Left renal pelvis (tissue), 4 donors: ENCODE measurements around the gene ANO10. TPM values are rescaled to one million over a fixed set of nuclear protein-coding genes. Genes with fewer than 3 reads are reported as not detected.

ENCODE experiments used
- DNase-seq, 4 donors: peaks; one replicate each; pipeline ENCODE4 v3.0.0-alpha.2; 2013; ENCODE audit warnings: low read depth in 4 of 4, low spot score in 3 of 4
- polyA plus RNA-seq, 4 donors: library from polyadenylated mRNA; unstranded; fragments of 120-200 nt; gene quantifications; one replicate each; pipeline ENCODE4 v1.2.1, GENCODE V29; 2013; ENCODE audit not compliant: insufficient read length in 4 of 4

ANO10 gene
- polyA plus RNA-seq, 4 donors: 33.3 to 49.5 (median 35.8) TPM

DNA sequence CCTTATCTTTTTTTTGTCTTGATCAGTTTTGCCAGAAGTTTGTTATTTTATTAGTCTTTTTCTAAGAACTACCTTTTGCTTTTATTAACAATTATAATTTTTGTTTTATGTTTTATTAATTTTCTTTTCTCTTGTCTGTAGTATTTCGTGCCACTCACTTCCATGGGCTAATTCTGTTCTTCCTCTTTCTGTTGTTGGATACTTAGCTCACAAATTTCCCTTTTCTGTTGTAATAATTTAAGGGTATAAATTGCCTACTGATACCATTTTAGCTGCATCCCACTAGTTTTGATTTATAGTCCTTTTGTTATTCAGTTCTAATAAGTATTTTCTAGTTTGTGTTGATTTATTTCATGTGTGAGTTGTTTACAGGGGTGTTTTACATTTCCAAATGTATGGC lies 286.8 kb downstream of the ANO10 start:
- no peak for DNase-seq

DNA sequence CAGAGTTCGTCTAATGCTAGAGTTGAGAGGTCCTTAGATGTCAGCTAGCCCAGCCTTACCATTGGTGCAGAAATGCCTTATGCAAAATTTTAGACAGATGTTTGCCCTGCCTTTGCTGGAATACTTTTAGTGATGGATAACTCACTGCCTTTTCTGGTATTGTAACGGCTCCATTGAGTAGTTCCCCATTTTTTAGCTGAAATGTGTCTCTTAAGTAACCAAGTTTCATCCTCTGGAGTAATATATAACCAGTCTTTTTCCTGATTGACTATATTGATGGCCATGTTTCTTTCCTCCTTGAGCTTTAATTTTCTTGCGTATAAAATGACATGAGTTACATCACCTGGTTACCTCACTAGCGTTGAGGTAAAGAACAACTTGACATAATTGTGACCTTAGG lies 290.4 kb downstream of the ANO10 start:
- no peak for DNase-seq

DNA sequence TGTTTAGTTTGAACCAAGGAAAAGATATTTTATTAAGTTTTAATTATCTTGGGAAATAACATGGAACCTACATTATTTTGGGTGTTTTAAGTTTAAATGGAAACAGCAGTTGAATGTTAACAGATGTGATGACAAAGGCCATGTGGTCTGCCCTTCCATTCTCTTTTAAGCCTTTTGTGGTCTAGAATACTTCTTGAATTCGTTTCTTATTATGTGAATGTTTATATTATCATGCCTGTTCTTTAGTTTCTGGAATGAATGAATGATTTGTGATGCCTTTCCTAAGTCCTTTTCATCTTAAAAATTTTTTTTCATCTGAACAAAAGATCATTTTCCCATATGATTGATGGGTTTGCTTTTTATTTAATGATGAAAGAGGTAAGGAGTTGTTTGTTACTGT lies 290.8 kb downstream of the ANO10 start:
- no peak for DNase-seq

DNA sequence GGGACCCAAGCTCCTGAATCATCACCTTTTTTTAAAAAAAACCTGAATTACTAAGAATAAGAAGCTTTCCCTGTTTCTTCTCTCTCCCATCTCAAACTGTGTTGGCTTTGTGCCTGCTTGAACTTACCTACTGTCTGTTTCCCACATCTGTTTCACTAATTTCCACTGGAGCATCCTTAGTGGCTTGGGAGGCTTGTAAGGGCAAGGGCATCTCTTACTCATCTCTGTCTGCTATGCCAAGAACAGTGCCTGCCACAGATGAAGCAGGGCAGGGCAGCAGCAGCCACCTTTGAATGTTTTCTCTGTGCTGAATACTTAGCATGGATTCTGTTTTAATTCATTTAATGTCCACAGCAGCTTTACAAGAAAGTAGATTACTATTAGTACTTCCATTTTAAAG lies 293.2 kb downstream of the ANO10 start:
- no peak for DNase-seq

DNA sequence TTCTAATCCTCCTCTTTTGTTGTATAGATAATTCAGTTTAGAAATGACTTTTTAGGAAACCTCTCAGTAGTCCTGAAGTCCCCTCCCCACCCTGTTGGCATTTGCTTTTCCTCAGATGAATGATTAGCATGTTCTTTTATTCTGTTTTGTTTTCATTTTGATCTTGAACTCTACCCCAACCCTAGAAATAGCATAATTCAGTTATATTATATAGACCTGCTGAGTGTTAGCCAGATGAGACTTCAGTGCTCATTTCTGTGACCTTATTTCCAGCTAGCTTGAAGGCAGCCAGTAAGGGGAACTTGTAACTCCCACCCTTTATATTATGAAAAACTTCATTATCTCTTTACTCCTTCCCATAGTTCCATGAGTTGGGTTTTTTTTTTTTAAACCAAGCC lies 294.2 kb downstream of the ANO10 start:
- no peak for DNase-seq

DNA sequence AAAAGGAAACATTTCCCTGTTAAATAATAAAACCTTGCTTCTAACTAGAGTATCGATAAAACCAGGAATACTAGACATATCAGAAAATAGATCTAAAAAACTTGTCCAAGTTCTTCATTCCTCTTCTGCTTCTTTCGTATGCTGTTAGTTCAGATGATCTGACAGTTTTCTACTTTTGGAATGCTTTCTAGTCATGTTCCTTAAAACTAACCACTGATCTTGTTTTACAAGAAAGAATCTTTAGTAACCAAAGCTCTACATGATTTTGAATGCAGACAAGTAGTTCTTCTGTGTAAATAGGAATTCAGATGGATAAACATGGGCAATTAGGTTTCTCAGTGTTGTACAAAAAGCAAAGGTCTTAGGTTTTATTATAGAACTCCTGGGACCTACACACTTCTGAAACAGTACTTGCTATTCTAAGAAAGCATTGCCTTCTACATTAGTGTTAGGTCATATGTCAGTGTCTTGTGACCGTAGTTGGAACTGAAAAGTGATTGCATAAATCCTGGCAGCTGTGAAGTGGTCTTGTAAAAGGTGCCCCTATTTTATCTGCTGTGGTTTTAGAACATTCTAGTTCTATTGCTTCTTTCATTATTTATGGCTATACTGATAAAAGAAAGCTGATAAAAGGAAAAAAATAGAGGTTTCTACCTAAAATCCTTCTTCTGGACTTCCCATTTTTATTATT lies 294.8 kb downstream of the ANO10 start:
- DNase-seq: no peak

DNA sequence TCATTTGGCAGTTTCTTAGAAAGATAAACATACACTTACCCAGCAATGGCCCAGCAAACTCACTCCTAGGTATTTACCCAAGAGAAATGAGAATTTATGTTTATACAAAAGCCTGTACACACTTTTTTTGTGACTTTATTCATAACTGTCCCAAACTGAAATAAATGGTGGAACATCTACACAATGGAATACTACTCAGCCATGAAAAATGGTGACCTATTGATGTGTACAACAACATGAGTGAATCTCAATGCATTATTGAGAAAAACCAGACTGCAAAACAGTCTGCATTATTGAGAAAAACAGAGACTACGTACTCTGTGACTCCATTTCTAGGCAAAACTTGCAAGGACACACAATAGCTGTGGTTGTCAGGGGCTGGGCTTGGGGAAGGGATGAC lies 298.3 kb downstream of the ANO10 start:
- DNase-seq: no peak

DNA sequence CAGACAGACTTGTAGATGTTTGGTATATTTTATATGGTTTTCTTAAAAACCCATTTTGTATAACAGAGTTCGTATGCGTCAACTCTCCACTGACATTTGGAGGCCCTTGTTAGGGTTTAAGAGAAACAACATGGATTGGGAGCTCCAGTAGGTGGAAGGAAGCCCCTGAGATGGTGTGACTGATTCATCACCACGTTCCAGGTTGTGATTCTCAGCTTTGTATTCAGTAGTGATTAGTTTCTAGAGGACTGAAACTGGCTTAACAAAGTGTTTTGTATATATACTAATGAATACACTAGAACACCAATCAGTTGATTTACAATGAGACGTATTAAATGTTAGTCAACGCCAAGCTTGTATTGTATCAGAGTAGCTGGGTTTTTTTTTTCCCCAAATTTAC lies 301.5 kb downstream of the ANO10 start:
- DNase-seq: no peak

DNA sequence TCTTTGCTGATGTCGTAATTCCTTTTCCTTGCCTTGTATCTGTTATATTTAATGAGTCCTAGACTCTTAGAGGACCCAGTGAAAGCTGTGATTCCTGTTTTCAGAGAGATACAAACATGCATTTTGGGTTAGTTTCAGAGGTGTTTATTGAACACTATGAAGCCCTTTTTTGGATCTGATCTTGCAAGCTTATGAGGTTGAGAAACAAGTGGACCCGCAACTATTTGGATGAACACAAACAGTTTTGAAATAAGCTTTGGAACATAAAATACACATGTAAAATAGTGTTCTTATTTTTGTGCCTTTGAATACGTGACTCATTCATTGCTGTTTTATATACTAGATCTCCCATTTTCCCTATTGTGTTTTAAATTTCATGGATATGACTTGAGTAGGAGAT lies 302.0 kb downstream of the ANO10 start:
- no peak for DNase-seq

DNA sequence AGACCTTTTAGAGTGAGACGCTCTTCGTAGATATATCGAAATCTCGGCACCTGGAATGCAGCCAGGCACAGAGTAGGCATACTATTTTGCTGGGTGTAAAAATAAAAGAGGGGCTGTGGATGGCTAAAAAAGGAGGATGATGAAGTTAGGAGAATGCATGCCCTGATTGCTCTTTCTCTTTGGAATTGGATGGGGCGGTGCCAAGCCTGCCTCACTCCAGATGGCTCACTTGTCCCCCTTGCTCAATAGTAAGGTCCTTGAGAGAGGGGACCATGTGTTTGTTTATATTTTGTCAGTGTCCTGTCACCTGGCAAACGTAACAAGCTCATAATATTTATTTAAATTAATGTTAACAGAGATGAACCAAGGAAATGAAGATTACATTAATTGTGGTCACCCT lies 302.4 kb downstream of the ANO10 start:
- no peak for DNase-seq

DNA sequence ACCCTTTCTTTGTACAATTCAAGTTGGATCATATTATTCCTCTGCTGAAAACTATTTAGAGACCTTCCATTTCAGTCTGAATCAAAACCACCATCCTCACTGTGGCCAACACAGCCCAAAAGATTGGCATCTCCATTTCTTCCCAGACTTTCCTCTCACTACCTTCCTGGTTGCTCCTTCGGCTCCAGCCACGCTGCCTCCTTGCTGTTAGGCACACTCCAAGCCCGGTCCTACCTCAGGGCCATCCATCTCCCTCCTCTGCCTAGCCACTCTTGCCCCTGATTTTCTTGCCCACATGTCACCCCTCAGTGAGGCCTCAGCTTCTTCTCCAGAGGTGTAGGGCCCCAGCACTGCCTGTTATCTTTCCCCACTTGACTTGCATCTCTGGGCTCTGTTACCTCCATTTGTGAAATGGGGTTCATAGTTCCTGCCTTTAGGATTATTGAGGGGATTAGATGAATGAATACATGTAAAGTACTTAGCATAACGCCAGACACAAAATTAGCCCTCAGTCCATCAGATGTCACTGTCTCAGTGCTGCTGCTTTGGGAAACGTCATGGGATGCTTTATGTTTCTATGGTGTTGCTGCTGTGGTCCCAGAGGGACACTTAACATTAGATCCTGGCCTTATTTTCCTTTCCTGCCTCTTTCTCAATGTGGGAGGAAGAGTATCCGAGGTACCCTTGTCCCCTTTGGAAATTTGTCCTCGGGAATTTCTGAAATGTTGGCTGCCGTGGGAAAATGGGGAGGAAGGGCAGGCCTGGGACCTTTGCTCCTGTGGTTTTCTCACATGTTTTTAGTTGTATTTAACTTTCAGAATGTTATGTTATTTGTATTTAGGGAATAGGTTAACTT lies 304.1 kb downstream of the ANO10 start:
- peak in 3 of 4 donors; percentile 12 to 16 (median 14) for DNase-seq

DNA sequence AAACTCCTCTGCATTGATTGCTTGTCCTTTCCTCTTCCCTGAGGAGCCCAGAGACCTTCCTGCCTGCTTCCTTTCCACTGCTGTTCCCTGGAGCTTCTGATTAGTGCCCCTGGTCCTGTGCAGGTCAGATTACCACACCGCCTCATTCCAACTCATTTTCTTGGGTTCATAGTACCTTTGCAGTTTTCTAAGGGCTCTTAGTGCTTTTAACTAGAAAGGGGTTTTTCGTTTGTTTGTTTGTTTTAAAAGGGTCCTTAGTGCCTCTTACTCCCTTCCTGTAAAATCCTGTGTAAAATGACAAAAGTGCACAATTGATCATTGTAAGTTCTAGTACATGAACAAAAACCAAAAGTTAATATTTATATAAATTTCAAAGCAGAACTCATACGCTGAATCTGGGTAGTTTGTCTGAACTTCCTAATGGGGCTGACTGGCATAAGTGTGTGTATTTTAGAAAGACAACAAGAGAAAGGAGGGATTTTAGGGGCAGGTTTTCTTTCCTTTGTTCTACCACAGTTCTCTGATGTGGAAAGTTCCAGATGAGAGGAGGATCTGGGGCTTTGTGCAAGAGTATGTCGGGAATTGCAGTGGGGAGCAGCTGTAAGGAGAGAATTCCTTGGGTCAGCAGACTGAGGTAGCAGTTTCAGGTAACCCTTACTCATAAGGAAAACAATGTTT lies 304.9 kb downstream of the ANO10 start:
- no peak for DNase-seq

Other genes with a start within 250 kb of the ANO10 start
- 10 to 100 TPM; 21.4 to 23.5 (median 22.1) TPM for gene ABHD5, start 68.9 kb upstream of the ANO10 start, polyA plus RNA-seq